IPS DF 6.9 (cell line): Measurements from ENCODE around the gene GLS.

ENCODE experiments used
- DNase-seq: peaks from one replicate; pipeline ENCODE4 v3.0.0-alpha.2; 2013; ENCODE audit warnings: low read depth, low spot score
- H3K27ac ChIP-seq: one replicate; pipeline ENCODE4 v1.5.1; 2013; ENCODE audit warnings: low read length, control low read depth
- H3K27me3 ChIP-seq: 2 replicates; pipeline ENCODE4 v1.6.1; 2013; ENCODE audit warnings: mild to moderate bottlenecking, low read length; ENCODE audit not compliant: control insufficient read depth, insufficient read depth
- H3K36me3 ChIP-seq: 2 replicates; pipeline ENCODE4 v1.6.1; 2013; ENCODE audit warnings: low read length; ENCODE audit not compliant: control insufficient read depth, insufficient read depth
- H3K4me1 ChIP-seq: 2 replicates; pipeline ENCODE4 v1.6.1; 2013; ENCODE audit warnings: low read length; ENCODE audit not compliant: control insufficient read depth, insufficient read depth
- H3K4me3 ChIP-seq: 2 replicates; pipeline ENCODE4 v1.5.1; 2013; ENCODE audit warnings: mild to moderate bottlenecking, low read length
- H3K9me3 ChIP-seq: 2 replicates; pipeline ENCODE4 v1.6.1; 2013; ENCODE audit warnings: low read length, inconsistent platforms; ENCODE audit not compliant: control insufficient read depth, insufficient read depth
- WGBS: extraction: QIAGEN DNeasy Blood & Tissue Kit; methylation state at CpG from one replicate; pipeline ENCODE4 v1.1.7; 2013; ENCODE audit warnings: mixed read lengths, missing lambda C conversion rate; ENCODE audit not compliant: insufficient read length, insufficient coverage; 5-methylcytosine and 5-hydroxymethylcytosine counted together

Gene GLS

GRCh38 chr2:190880378-190881083 is at the start of gene GLS:
GLS (plus strand) TSS chr2:190880821; CDS start chr2:190881085, 264 bp downstream.
- Histone ChIP-seq H3K9me3 (no peaks in the 10 kb centered on the region), H3K27me3 (no peaks in the 10 kb centered on the region), H3K4me1 (no peaks in the 10 kb centered on the region; the same call in 1 of the 2 replicates), H3K27ac (no peak within 1 kb of the TSS), H3K4me3 (peak within 1 kb of the TSS; percentile 95), H3K36me3 (no peaks in the 10 kb centered on the region)
- WGBS = no CpG with 5 or more reads among the region's 56 CpGs
- peak; percentile 82 for DNase-seq

DNA sequence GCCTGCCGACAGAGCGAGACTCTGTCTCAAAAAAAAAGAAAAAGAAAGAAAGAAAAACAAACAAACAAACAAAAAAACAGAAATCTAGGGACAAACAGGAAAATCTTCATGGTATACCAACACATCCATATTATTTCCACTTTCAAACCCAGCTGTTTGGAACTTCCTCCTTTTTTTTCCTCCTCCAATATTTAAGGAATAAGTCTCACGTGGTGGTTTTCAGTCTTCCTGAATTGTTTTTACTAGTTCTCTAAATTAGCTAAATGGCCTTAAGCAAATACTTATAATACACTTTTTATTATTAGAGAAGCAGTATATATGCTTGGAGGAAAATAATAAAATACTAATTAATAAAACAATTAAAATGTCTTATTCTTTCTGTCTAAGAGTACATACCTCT is 48.7 kb upstream of the GLS start:
- no peak for DNase-seq
- Histone ChIP-seq H3K27ac (no peak overlapping the region), H3K27me3 (no peaks in the 10 kb centered on the region), H3K4me3 (no peak overlapping the region), H3K4me1 (no peaks in the 10 kb centered on the region), H3K9me3 (no peaks in the 10 kb centered on the region), H3K36me3 (no peaks in the 10 kb centered on the region)
- WGBS = no CpG with 5 or more reads among the region's 3 CpGs

GRCh38 chr2:190834890-190835208 is 45.8 kb upstream of the GLS start:
- no peak overlapping the region for H3K4me3 ChIP-seq
- H3K36me3 ChIP-seq = no peaks in the 10 kb centered on the region
- H3K27me3 ChIP-seq = no peaks in the 10 kb centered on the region
- no peaks in the 10 kb centered on the region for H3K9me3 ChIP-seq
- DNase-seq = no peak
- no peaks in the 10 kb centered on the region for H3K4me1 ChIP-seq
- WGBS = no CpG with 5 or more reads among the region's 1 CpG
- H3K27ac ChIP-seq = no peak overlapping the region

- no peak for DNase-seq
- Histone ChIP-seq H3K4me3 (no peak overlapping the region), H3K27ac (no peak overlapping the region), H3K36me3 (no peaks in the 10 kb centered on the region), H3K4me1 (no peaks in the 10 kb centered on the region), H3K27me3 (no peaks in the 10 kb centered on the region), H3K9me3 (no peaks in the 10 kb centered on the region)
- WGBS = no CpG with 5 or more reads among the region's 3 CpGs
Observed at GRCh38 chr2:190835303-190835930, 45.2 kb upstream of the GLS start.

DNA sequence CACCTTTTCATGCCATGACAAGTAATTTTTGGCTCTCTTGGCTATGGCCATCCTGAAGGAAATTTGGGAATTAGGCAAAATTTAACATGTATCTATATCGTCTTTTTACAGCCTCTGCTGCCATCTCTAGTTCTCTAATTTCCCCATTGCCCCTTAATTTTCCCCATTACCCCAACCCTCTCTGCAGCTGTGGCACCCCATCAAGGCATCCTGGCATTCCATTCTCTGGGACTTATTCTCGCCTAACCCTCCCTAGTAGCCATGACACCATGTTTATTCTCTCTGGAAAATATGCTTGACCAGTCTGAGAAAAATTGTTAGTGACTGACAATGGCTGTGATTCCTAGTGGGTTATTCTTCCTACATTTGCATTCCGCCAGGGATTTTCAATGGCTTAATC is 43.9 kb upstream of the GLS start:
- no CpG with 5 or more reads among the region's 3 CpGs for WGBS
- Histone ChIP-seq H3K27me3 (no peaks in the 10 kb centered on the region), H3K9me3 (no peaks in the 10 kb centered on the region), H3K4me3 (no peak overlapping the region), H3K27ac (no peak overlapping the region), H3K36me3 (no peaks in the 10 kb centered on the region), H3K4me1 (no peaks in the 10 kb centered on the region)
- DNase-seq = no peak

GRCh38 chr2:190837420-190837819 is 43.2 kb upstream of the GLS start:
- Histone ChIP-seq H3K27ac (no peak overlapping the region), H3K9me3 (no peaks in the 10 kb centered on the region), H3K4me1 (no peaks in the 10 kb centered on the region), H3K4me3 (no peak overlapping the region), H3K27me3 (no peaks in the 10 kb centered on the region), H3K36me3 (no peaks in the 10 kb centered on the region)
- DNase-seq = no peak

GRCh38 chr2:190837952-190838361 is 42.7 kb upstream of the GLS start:
- H3K4me1 ChIP-seq = no peaks in the 10 kb centered on the region
- no peak overlapping the region for H3K4me3 ChIP-seq
- H3K27me3 ChIP-seq = no peaks in the 10 kb centered on the region
- H3K27ac ChIP-seq = no peak overlapping the region
- no CpG with 5 or more reads among the region's 3 CpGs for WGBS
- H3K36me3 ChIP-seq = no peaks in the 10 kb centered on the region
- no peaks in the 10 kb centered on the region for H3K9me3 ChIP-seq
- DNase-seq = no peak

DNA sequence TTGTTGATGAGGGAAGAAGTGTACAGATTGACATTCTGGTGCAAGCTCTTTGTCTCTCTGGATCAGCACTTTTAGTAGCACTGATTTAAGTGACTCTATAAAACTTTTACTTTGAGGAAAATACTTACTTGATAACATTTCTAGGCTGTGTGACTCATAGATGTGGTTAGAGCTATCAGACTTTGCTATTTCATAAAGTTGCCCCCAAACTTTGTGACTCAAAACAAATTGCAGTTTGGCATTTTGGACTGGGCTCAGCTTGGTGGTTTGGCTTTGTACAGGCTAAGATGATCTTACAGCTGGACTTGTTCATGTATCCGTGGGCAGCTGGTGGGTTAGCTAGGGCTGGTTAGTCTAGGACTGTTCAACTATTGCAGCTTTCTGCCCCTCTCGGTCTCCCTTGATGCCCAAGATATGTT is 42.1 kb upstream of the GLS start:
- WGBS = no CpG with 5 or more reads among the region's 2 CpGs
- Histone ChIP-seq H3K36me3 (no peaks in the 10 kb centered on the region), H3K27me3 (no peaks in the 10 kb centered on the region), H3K27ac (no peak overlapping the region), H3K4me3 (no peak overlapping the region), H3K4me1 (no peaks in the 10 kb centered on the region), H3K9me3 (no peaks in the 10 kb centered on the region)
- DNase-seq = no peak

DNA sequence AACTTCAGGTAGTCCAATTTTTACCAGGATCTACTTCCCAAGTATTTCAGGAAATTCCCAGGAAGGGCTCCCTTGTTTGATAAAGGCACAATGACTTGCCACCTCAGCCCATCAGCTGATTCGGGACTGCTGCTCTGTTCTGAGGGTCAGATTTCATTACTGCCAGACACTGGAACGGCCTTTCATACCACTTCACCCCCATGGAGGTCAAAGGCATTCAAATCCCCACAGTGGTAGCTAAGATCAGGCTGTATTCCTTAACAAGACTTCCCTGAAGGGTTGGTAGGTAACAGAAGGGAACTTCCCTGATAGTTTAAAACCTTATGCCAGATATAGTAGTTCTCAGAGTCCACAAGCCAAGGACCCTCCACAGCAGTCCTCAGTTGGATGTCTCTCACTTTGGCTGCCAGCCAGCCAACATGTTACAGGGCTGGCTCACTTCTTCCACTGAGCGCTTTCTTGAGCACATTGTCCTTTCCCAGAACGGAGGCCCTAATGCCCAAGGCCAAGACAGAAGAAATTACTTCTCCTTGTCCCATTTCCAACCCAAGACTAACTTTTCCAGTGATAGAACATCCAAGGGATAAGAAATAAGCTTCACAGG is 40.0 kb upstream of the GLS start:
- WGBS = no CpG with 5 or more reads among the region's 4 CpGs
- no peak overlapping the region for H3K27ac ChIP-seq
- H3K9me3 ChIP-seq = no peaks in the 10 kb centered on the region
- H3K36me3 ChIP-seq = no peaks in the 10 kb centered on the region
- H3K4me1 ChIP-seq = no peaks in the 10 kb centered on the region
- no peaks in the 10 kb centered on the region for H3K27me3 ChIP-seq
- H3K4me3 ChIP-seq = no peak overlapping the region
- no peak for DNase-seq

- WGBS = 100% methylated on average over 2 of the region's 8 CpGs
- Histone ChIP-seq H3K36me3 (no peaks in the 10 kb centered on the region), H3K9me3 (no peaks in the 10 kb centered on the region), H3K27ac (no peak overlapping the region), H3K4me3 (no peak overlapping the region), H3K27me3 (no peaks in the 10 kb centered on the region), H3K4me1 (no peaks in the 10 kb centered on the region)
- DNase-seq = no peak
Observed at GRCh38 chr2:190841707-190842505, 38.7 kb upstream of the GLS start.
